Measurements from ENCODE around the gene PARD3B.

PARD3B gene

GRCh38 chr2:204515416-204515815, 29.9 kb upstream of the PARD3B start:
- Mint-ChIP-seq H3K36me3 (ENCODE audit: low read depth) (no peaks in the 10 kb centered on the region), H3K27ac (no peak overlapping the region), H3K27me3 (ENCODE audit: low read depth) (peaks cover 3% of the 10 kb centered on the region), H3K4me3 (no peak overlapping the region), H3K9me3 (peaks cover 3% of the 10 kb centered on the region), H3K4me1 (peaks cover 6% of the 10 kb centered on the region)
- no peak for TF ChIP-seq CTCF (IDR thresholded peaks at IDR 0.05; ENCODE audit: unreplicated experiment in 3 of 3)

GRCh38 chr2:204517154-204517553, 28.1 kb upstream of the PARD3B start:
- no peaks in the 10 kb centered on the region for H3K36me3 Mint-ChIP-seq (ENCODE audit: low read depth)
- peaks cover 3% of the 10 kb centered on the region for H3K9me3 Mint-ChIP-seq
- H3K4me3 Mint-ChIP-seq: no peak overlapping the region
- no peak for TF ChIP-seq CTCF (IDR thresholded peaks at IDR 0.05; ENCODE audit: unreplicated experiment in 3 of 3)
- H3K4me1 Mint-ChIP-seq: no peaks in the 10 kb centered on the region
- H3K27me3 Mint-ChIP-seq (ENCODE audit: low read depth): peaks cover 4% of the 10 kb centered on the region
- H3K27ac Mint-ChIP-seq: no peak overlapping the region

- H3K4me1 Mint-ChIP-seq: no peaks in the 10 kb centered on the region
Observed at GRCh38 chr2:204529795-204530463, 15.3 kb upstream of the PARD3B start.

GRCh38 chr2:204530464-204530805, 14.8 kb upstream of the PARD3B start:
- Mint-ChIP-seq H3K4me3 (no peak overlapping the region), H3K27me3 (ENCODE audit: low read depth) (no peaks in the 10 kb centered on the region), H3K36me3 (ENCODE audit: low read depth) (no peaks in the 10 kb centered on the region), H3K9me3 (no peaks in the 10 kb centered on the region), H3K27ac (no peak overlapping the region), H3K4me1 (no peaks in the 10 kb centered on the region)
- TF ChIP-seq CTCF (IDR thresholded peaks at IDR 0.05; ENCODE audit: unreplicated experiment in 3 of 3): no peak

More at GRCh38 chr2:204529795-204530463, 15.3 kb upstream of the PARD3B start:
- no peak overlapping the region for H3K4me3 Mint-ChIP-seq
- TF ChIP-seq CTCF (IDR thresholded peaks at IDR 0.05; ENCODE audit: unreplicated experiment in 3 of 3): no peak
- no peaks in the 10 kb centered on the region for H3K27me3 Mint-ChIP-seq (ENCODE audit: low read depth)
- no peak overlapping the region for H3K27ac Mint-ChIP-seq
- H3K36me3 Mint-ChIP-seq (ENCODE audit: low read depth): no peaks in the 10 kb centered on the region
- H3K9me3 Mint-ChIP-seq: no peaks in the 10 kb centered on the region

- TF ChIP-seq CTCF (IDR thresholded peaks at IDR 0.05; ENCODE audit: unreplicated experiment in 3 of 3): no peak
- H3K27me3 Mint-ChIP-seq (ENCODE audit: low read depth): peaks cover 4% of the 10 kb centered on the region
- H3K36me3 Mint-ChIP-seq (ENCODE audit: low read depth): no peaks in the 10 kb centered on the region
- no peaks in the 10 kb centered on the region for H3K4me1 Mint-ChIP-seq
- no peak overlapping the region for H3K27ac Mint-ChIP-seq
- H3K4me3 Mint-ChIP-seq: no peak overlapping the region
- H3K9me3 Mint-ChIP-seq: no peaks in the 10 kb centered on the region
Observed at GRCh38 chr2:204533629-204534370, 11.5 kb upstream of the PARD3B start.

GRCh38 chr2:204535356-204535755, 9.9 kb upstream of the PARD3B start:
- no peaks in the 10 kb centered on the region for H3K36me3 Mint-ChIP-seq (ENCODE audit: low read depth)
- H3K4me3 Mint-ChIP-seq: no peak overlapping the region
- H3K9me3 Mint-ChIP-seq: no peaks in the 10 kb centered on the region
- peaks cover 4% of the 10 kb centered on the region for H3K27me3 Mint-ChIP-seq (ENCODE audit: low read depth)
- no peak overlapping the region for H3K27ac Mint-ChIP-seq
- no peak for TF ChIP-seq CTCF (IDR thresholded peaks at IDR 0.05; ENCODE audit: unreplicated experiment in 3 of 3)
- H3K4me1 Mint-ChIP-seq: no peaks in the 10 kb centered on the region

All from nephron (organoid).